ENCODE results near the gene TRIO.

The TRIO gene

GRCh38 chr5:14457476-14457875, 314.3 kb downstream of the TRIO start:
- no peak for DNase-seq (ENCODE audit: low read depth)
- no peak overlapping the region for H3K4me3 ChIP-seq (ENCODE audit: control insufficient read depth, low read depth, low read length)
- no peak for TF ChIP-seq CTCF (conservative IDR thresholded peaks at IDR 0.05; ENCODE audit: control insufficient read depth, insufficient read depth, low read depth, low read length)

DNA sequence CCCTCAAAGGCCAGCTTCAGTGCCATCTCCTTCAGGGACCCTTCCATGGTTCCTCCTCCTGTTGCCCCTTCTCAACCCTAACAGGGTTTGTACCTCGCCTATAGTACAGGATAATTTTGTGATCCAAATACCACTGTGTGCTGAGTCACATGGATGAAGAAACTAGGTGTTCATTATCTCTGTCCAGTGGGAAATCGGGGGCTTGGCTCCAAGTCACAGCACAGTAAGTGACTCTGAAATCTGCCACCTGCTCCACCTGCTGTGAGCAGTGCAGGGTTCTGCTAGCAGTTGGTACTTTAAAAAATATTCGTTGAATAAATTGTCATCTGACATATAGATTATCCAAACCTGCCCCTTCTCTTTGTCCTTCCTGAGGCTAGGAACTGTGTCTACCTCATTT, 315.3 kb downstream of the TRIO start:
- no peak overlapping the region for H3K4me3 ChIP-seq (ENCODE audit: control insufficient read depth, low read depth, low read length)
- no peak for DNase-seq (ENCODE audit: low read depth)

GRCh38 chr5:14460844-14461398, 317.8 kb downstream of the TRIO start:
- no peak for TF ChIP-seq CTCF (conservative IDR thresholded peaks at IDR 0.05; ENCODE audit: control insufficient read depth, insufficient read depth, low read depth, low read length)
- DNase-seq (ENCODE audit: low read depth), result peak; percentile 66
- H3K4me3 ChIP-seq (ENCODE audit: control insufficient read depth, low read depth, low read length), result no peak overlapping the region

More for the DNA sequence above, 315.3 kb downstream of the TRIO start:
- TF ChIP-seq CTCF (conservative IDR thresholded peaks at IDR 0.05; ENCODE audit: control insufficient read depth, insufficient read depth, low read depth, low read length), result no peak

DNA sequence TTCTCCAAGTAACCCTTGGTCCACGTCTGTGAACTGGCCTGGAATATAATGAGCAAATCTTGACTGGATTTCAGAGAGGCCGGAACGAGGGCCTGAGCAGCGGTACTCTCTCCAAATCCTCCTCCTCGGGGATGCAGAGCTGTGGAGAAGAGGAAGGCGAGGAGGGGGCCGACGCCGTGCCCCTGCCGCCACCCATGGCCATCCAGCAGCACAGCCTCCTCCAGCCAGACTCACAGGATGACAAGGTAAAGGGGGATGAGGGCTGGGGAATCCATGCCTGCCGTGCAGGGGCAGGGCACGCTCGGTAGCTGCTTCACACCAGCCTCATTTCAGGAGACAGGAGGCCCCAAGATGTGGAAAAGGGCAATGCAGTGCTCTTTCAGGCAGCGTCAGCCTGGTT, 319.5 kb downstream of the TRIO start:
- H3K4me3 ChIP-seq (ENCODE audit: control insufficient read depth, low read depth, low read length), result no peak overlapping the region
- TF ChIP-seq CTCF (conservative IDR thresholded peaks at IDR 0.05; ENCODE audit: control insufficient read depth, insufficient read depth, low read depth, low read length), result no peak
- no peak for DNase-seq (ENCODE audit: low read depth)

DNA sequence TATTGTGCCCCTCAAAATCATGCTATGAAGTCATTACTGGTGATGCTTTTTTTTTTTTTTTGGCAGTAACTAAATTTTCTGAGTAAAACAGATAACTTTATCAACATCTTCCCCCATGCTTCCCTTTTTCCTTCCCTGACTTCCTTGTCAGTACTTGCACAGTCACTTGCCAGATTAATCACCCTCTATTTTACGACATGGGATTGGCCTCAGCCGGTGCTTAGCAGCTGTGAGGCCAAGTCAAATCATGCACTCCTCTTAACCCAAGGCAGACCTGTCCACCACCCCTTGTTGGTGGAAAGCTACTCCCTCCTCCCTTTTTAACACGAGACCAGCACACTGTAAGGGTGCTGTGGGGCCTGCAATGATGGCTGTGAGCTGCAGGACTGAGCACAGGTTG, 320.5 kb downstream of the TRIO start:
- TF ChIP-seq CTCF (conservative IDR thresholded peaks at IDR 0.05; ENCODE audit: control insufficient read depth, insufficient read depth, low read depth, low read length), result no peak
- H3K4me3 ChIP-seq (ENCODE audit: control insufficient read depth, low read depth, low read length), result no peak overlapping the region
- DNase-seq (ENCODE audit: low read depth), result peak; percentile 89

DNA sequence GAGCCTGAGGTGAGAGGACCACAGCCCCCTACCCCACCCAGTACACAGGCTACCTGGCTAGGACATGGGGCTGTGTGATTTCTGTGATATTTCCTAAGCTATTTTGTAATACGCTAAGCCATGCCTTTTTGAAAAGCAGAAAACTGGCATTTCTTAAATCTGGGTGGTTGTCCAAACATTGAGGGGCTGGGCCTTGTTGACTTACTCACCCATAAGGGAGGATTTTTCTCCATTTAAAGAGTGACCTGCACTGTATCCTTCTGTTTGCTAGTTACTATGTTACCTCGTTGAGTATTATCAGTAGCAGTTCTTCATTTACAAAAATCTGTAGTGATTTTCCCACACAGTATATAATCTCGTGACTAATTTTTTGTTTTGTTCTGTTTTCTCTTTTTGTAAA, 321.0 kb downstream of the TRIO start:
- H3K4me3 ChIP-seq (ENCODE audit: control insufficient read depth, low read depth, low read length), result no peak overlapping the region
- TF ChIP-seq CTCF (conservative IDR thresholded peaks at IDR 0.05; ENCODE audit: control insufficient read depth, insufficient read depth, low read depth, low read length), result no peak
- no peak for DNase-seq (ENCODE audit: low read depth)

GRCh38 chr5:14464671-14465070, 321.5 kb downstream of the TRIO start:
- no peak for DNase-seq (ENCODE audit: low read depth)
- H3K4me3 ChIP-seq (ENCODE audit: control insufficient read depth, low read depth, low read length), result no peak overlapping the region
- no peak for TF ChIP-seq CTCF (conservative IDR thresholded peaks at IDR 0.05; ENCODE audit: control insufficient read depth, insufficient read depth, low read depth, low read length)

Measured in fibroblast of mammary gland (primary cell).